NCI-H774 (cell line): ENCODE measurements around the gene PSTPIP2.
A peak's percentile ranks its signal among the peaks of the same experiment; 100 is the strongest.
"Not testable (repeated sequence)": the region's sequence is repeated elsewhere in the genome, so short reads cannot be mapped to it uniquely, and the experiment has no call there.

Source experiments
- DNase-seq: peaks from one replicate; lab custom pipeline; 2025; lab: John Stamatoyannopoulos, UW

Gene PSTPIP2

DNA sequence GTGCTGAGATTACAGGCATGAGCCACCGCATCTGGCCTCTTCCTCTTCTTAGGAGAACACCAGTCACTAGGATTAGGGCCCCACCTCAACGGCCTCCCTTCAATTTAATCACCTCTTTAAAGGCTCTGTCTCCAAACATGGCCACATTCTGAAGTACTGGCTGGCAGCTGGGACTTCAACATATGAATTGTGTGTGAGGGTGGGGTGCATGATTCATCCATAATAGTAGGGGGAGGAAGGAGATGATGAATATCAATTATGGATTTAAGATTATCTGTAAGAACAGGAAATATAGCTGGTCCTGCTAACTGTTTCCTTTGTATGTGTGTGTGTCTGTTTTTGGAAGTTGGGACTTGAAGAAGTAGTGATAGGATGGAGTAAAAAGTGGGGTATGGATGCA is 90.2 kb downstream of the PSTPIP2 start:
- DNase-seq = no peak

DNA sequence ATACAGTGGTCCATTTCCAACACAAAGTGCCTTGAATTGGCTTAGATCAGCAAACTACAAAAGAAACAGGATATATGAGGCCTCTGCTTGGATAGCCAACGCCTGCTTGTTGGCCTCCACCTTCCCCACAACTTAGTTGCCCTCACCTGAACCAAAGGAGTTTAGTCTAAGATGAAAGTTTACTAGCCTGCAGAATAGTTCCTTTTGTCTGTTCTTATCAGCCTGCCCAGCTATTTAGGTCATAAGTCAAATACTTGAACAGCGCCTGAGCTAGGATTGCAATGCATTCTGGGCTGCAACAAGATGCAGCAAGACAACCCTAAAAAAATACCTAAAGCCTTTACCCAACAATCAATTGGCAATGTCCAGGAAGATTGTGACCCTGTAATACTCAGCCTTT is 91.8 kb downstream of the PSTPIP2 start:
- no peak for DNase-seq

DNA sequence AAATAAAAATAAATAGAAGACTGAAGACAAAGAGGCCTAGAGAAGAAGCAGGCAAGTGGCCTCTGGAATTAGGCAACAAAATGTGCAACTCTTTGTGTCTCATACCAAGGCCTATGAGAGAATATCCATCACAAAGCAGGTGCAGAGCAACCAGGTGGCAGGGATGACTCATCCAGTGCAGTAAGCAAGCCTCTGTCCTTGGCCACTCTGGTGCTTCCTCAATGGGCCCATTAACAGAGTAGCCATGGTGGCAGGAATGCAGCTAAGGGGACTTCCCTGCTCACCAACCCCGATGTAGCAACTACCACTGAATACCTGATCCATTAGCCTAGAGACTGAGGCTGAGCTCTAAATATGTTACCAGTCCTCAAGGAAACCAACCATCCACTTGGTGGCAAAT is 94.0 kb downstream of the PSTPIP2 start:
- DNase-seq = peak; percentile 49

DNA sequence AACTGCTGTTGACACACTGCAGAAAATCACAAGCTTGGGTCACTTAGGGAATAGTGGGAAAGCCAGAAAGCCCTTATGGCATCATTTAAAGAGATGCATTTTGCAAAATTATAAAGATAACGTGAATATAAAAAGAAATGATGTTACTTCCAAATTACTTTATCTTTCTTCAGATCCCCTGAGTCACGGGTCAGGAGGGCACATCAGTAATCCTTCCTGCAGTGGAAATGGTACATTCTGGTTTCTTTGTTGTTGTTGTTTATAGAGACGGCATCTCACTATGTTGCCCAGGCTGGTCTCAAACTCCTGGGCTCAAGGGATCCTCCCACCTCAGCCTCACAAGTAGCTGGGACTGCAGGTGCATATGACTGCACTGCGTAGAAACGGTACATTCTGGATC is 95.1 kb downstream of the PSTPIP2 start:
- DNase-seq = no peak

DNA sequence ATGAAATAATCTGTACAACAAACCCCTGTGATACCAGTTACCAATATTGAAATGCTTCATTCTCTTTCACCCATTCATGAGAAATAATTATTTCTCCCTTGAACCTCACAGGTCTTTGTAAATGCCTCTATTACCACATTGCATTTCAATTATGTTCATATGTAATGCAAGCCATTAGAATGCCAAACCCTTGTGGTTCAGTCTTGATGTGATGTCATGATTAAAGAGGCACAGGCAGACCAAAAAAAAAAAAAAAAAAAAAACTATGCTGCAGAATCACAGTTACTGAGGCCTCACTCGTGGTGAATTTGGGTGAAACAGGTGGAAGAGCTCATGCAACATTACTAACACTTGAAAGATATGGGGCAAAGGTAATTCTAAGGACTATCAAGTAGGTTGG is 95.5 kb downstream of the PSTPIP2 start:
- no peak for DNase-seq

DNA sequence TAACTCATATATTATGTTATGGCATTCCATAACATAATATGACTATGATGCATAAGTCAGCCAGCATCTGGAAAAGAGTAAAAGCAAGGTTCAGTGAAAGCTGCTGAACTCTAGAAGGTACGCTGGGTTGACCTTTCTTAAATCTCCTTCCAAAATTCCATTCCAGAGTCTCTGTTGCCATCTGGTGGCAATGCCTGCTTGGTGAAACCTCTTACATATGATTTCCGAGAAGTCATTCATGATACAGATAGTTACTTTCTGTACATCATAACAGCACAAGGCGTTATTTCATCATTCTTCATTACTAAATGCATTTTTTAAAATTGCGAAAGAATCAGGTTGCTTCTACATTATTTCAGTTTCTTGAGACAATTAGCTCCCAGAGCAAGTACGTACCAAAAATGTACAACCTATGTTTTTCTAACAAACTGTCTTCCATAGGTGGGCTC is 97.9 kb downstream of the PSTPIP2 start:
- peak; percentile 60 for DNase-seq

DNA sequence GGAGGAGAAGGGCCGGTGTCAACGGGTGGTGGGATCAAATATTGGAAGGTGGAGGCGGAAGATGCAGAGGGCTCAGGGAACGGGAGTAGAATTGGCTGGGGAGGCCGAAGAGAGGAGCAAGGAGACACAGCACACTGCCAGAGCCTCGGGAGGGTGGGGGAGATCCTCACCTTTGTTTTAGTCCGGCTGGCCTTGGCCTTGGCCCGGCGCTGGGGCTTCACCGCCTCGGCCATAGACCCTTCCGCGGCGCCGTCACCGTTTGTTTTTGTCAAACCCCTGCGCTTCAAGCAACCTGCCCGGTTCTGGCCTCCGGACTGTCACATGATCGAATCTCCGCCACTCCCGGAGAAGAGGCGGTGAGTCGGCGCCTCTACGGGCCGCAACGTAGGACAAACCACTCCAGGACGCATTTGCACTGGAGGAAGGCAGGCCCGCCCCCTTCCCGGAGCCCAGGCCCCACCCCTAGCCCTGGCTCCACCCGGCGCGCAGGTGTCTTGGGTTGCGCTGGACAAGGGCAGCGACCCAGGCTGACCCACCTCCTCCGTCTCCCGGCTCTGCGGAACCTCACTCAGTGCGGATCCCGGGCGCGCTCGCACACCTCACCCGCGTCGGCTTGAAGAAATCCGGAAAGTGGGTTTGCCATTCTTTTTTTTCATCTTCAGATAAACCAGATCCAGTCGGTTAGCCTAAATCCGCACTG is 104.9 kb downstream of the PSTPIP2 start, which contains the start of gene EPG5:
Gene EPG5, minus strand, starts transcription at position 323 of the 700 bp plus-strand sequence. Its CDS starts 90 bp downstream, at position 233.
- peak; percentile 96 for DNase-seq

DNA sequence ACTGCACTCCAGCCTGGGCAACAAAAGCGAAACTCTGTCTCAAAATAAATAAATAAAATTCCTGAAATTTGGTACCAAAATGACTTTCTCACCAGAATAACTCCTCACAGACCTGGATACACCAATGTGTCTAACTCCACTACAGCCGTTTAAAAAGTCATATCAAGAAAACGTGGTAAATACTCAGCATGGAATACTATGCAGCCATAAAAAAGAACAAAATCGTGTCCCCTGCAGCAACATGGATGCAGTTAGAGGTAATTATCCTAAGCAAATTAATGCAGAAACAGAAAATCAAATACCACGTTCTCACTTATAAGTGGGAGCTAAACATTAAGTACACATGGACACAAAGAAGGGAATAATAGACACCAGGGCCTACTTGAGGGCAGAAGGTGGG is 107.1 kb downstream of the PSTPIP2 start:
- DNase-seq = not testable (repeated sequence)

DNA sequence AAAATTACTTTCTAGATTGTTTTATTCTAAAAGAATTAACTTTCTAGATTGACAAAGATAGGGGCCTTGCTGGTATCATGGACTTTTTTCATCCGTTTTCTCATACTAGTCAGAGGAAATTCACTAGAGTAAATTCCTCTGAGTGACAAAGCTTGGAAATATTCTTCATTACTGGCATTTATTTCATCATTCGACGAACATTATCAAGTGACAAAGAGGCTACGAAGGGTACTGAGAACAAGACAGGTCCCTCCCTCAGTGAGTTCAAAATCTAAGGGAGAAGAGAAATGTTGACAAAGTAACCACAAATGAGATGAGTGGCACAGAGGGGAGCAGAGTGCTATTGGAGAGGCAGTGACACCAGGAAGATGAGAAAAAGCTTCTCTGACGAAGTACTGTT is 109.2 kb downstream of the PSTPIP2 start:
- DNase-seq = no peak

DNA sequence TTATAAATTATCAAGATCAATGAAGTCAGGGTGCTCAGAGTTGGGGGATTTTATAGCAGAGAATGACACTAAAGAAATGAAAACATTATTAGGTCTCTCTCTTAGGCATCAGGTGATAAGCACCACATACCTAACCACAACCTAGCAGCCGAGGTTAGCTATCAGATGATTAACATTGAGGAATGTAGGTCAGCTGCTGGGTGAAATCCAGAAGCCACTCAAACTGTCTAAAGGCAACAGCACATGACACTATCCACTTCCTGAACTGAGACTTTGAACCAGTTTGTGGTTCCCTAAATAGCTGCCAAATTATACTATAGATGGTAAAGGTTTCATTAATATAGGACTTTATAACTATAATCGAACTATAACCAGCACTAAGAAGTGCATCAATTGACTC is 109.6 kb downstream of the PSTPIP2 start:
- DNase-seq = no peak

DNA sequence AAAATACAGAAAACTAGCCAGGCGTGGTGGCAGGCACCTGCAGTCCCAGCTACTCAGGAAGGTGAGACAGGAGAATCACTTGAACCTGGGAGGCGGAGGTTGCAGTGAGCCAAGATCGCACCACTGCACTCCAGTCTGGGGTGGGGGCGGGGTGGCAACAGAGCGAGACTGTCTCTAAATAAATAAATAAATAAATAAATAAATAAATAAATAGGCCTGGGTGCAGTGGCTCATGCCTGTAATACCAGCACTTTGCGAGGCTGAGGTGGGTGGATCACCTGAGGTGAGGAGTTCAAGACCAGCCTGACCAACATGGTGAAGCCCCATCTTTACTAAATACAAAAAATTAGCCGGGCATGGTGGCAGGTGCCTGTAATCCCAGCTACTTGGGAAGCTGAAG is 112.6 kb downstream of the PSTPIP2 start:
- not testable (repeated sequence) for DNase-seq

DNA sequence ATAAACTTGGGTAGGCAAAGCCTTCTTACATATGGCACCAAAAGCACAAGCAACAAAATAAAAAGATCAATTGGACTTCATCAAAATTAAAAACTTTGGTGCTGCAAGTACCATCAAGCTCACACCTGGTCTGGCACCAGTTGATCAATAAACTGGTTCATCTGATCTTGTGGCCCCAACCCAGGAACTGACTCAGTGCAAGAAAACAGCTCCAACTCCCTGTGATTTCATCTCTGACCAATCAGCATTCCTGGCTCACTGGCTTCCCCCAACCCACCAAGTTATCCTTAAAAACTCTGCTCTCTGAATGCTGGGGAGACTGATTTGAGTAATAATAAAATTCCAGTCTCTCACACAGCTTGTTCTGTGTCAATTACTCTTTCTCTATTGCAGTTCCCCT is 113.3 kb downstream of the PSTPIP2 start:
- no peak for DNase-seq

DNA sequence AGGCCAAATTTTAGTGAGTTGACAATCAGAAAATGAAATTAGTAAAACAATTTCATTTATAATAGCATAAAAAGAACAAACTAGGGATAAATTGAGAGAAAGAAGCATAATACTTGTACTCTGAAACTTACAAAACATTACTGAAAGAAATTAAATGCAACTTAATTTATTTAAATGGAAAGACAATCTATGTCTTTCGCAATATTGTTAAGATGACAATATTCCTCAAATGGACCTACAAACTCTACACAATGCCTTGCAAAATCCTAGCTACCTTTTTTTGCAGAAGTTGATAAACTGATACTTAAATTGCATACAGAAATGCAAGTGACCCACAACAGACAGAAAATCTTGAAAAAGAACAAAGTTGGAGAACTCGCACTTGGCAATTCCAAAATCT is 114.0 kb downstream of the PSTPIP2 start:
- DNase-seq = no peak

DNA sequence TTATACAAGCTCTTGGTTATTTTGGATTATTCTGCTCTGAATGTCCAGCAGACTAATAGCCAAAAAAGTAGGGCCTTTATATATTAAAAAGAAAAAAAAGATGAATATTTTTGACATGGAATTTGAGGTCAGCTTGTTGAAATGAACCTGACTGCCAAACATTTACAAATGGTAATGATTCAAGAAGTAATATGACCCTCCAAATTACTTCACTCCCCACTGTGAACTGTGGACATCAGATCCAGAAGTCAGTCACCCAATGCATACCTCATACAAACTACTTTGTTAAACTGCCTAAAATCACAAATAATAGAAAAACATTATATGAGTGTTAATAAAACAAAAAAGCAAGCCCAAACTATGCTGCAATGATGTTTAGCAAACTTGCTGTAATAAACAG is 115.0 kb downstream of the PSTPIP2 start:
- no peak for DNase-seq

DNA sequence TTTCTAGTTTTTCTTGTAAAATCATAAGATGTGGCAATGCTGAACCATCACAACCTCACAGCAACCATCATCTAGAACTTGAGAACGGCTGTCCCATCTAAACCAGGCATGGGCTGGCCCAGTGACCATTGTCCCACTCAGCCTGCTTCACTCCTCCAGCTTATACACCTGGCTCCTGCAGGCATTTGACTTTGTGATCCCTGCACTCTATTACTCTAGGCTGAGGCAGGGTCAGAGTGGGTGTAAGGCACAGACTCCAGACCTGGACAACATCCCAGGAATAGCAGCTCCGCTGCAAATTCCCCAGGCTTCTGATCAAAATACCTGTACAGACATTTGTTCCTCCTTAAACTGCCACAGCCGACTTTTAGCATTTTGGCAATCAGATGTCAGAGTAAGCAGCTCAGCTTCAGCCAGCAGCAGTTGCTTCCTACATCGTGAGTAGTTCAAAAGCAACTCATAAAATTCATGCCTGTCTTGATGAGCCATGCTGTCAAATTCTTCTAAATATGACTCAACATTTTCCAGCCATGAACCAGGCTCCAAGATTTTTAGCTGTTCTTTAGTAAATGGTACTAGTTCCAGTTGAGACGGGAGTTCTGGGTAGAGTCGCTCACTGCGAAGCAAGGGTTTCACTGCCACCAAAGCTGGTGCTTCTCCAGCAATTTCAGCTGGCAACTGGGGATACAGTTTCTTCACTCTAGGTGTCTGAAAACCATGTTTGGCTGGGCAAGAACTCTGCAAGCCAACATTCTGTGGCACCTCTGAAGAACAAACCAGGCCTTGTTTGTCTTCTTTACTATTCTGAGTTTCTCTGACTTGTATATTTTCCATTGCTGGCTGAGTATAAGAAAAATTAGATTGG is 117.8 kb downstream of the PSTPIP2 start:
- no peak for DNase-seq

DNA sequence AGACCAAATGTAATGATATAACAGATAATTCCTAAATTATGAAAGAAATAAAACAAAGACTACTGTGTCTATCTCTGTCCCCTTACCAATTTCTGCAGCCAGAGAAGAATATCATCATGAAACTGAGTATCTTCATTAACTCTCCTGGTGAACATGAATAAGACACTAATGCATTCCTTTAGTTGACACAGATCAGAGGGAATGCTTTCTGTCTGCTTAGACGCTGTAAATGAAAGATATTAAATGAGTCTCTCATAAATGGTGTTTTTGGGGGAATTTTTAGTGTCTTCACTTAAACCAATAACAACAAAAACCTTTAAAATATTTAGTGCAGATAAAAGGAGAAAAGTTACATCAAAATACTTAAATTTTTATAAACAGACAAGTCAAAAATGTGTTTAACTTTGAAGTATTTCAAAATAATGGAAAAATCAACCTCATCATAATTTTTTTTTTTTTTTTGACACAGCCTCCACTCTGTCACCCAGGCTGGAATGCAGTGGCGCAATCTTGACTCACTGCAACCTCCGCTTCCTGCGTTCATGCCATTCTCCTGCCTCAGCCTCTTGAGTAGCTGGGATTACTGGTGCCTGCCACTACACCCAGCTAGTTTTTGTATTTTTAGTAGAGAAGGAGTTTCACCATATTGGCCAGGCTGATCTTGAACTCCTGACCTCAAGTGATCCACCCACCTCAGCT is 120.9 kb downstream of the PSTPIP2 start:
- no peak for DNase-seq

DNA sequence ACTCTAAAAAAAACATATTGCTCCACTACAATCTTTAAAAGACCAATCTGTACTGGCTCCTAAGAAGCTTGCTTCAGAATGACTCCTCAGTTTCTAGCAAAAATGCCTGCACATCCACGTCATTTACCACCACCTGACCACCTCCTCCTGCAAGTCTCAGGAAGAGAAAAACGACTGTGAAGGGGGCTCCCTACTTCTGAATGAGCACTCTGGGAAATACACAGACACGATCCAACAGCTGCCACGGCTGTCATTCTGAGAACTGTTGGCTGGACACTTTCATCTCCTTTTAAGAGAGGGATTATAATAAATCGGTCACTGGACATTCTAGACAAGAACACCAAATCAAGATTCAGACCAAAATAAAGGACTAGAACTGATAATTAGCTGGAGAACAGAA is 126.4 kb downstream of the PSTPIP2 start:
- no peak for DNase-seq

DNA sequence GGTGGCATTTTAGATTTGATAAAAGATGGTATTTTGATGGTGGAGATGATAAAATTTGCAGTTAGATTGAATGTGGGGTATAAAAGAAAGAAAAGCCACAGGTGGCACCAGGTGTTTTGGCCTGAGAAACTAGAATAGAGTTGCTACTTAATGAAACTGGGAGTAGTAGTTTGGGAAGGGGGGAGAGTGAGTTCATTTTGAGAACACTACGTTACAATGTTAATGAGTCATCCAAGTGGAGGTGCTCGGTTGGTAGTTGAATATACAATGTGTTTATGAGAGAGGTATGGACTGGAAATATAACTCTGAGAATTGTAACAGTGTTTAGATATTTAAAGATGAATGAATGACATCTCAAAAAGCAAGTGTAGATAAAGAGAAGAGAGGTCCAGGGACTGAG is 131.3 kb downstream of the PSTPIP2 start:
- no peak for DNase-seq

DNA sequence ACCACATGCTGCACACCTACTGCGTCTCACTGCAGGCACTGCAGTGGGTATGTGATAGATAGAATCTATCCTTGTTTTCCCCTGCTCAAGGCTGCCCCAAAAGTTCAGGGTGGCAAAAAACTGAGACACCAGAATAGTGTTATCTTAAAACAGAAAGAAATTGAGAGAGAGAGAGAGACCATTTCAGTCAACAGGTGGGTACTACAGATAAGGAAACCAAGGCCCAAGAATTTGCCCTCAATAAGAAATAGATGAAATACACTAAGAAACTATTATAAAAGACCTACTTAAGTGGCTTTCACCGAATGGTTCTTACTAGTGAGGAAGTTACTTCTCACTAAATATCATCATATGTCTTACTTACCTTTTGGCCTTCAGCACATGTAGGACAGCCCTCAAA is 132.8 kb downstream of the PSTPIP2 start:
- DNase-seq = no peak

DNA sequence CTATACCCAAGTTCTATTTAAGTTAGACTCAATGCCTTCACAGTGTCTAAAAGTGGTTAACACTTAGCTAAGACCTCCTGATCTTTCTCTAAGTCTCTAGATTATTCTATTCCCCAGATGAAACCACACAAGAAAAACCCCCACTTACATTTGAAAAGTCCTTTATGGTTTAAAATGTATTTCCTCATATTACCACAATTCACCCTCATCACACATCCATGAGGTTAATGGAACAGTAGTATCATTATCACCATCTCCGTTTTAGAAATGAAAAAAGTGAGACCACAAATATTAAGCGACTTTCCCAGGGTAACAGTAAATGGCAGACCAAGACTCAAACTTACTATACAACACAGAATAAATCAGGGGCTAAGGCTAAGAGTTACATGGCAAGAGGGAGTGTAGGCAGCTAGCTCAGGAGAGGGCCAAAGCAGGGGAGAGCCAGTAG is 133.5 kb downstream of the PSTPIP2 start:
- DNase-seq = no peak

DNA sequence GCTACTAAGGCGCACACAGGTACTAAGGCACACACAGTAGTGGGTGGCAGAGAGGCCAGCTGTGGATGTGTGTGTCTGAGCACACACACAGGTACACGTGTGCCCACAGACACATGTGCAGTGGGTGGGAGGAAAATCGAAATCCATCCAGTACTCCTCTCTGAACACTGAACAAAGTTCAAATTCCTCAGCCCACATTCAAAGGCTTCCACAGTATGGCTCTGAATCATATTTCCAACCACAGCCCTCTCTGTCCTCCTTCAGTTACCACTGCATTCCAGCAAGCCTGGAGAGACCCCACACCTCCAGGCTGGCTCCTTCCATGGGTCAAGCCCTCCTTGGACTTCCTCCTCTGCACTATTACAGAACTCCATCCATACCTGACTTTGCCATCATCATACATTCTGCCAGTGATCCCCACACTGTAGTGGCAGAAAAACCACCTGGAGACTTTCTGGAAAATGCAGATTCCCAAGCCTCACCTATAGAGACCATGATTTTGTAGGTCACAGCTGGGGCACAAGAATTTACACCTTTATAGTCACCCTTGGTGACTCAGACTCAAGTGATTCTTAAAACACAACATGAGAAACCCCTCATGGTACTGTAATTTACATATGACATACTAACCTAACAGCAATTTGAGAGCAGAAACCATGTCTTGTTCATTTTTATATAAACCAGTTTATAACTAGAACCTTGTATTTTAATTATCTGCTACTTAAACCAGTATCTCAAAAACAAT is 136.3 kb downstream of the PSTPIP2 start:
- no peak for DNase-seq
